Liver (tissue), 9 donors: ENCODE results near the gene PLPP4. TPM values are rescaled to one million over a fixed set of nuclear protein-coding genes. Genes with fewer than 3 reads are reported as not detected.

Experiments
- DNase-seq: peaks from one replicate; pipeline ENCODE4 v3.0.0-alpha.2; 2017; ENCODE audit warnings: low spot score
- H3K27ac ChIP-seq, 2 donors: one replicate each; pipeline ENCODE4 v1.7.0; 2013; ENCODE audit warnings: inconsistent platforms in 2 of 2, low read length in 2 of 2, control low read depth in 1 of 2, low read depth in 1 of 2, mild to moderate bottlenecking in 1 of 2
- H3K27me3 ChIP-seq, 4 donors: one replicate each; pipeline versions ENCODE4 v1.6.1 to v1.7.0; 2013; ENCODE audit warnings: low read length in 3 of 4, inconsistent platforms in 1 of 4, mild to moderate bottlenecking in 1 of 4, moderate library complexity in 1 of 4; ENCODE audit not compliant: control insufficient read depth in 4 of 4, insufficient read depth in 4 of 4
- H3K36me3 ChIP-seq, 4 donors: one replicate each; pipeline versions ENCODE4 v1.6.1 to v1.7.0; 2013; ENCODE audit warnings: low read length in 3 of 4, mild to moderate bottlenecking in 3 of 4, low read depth in 1 of 4, moderate library complexity in 1 of 4; ENCODE audit not compliant: control insufficient read depth in 4 of 4, insufficient read depth in 3 of 4
- H3K4me1 ChIP-seq, 4 donors: one replicate each; pipeline versions ENCODE4 v1.6.1 to v1.7.0; 2013; ENCODE audit warnings: low read length in 3 of 4, mild to moderate bottlenecking in 3 of 4, moderate library complexity in 1 of 4; ENCODE audit not compliant: control insufficient read depth in 4 of 4, insufficient read depth in 4 of 4
- H3K4me3 ChIP-seq, 3 donors: one replicate each; pipeline versions ENCODE4 v1.6.1 to v1.7.0; 2013; ENCODE audit warnings: low read length in 3 of 3, control low read depth in 1 of 3, low read depth in 1 of 3, mild to moderate bottlenecking in 1 of 3
- H3K9ac ChIP-seq, 2 donors: one replicate each; pipeline ENCODE4 v1.7.0; 2013; ENCODE audit warnings: low read length in 2 of 2, mild to moderate bottlenecking in 2 of 2, moderate library complexity in 2 of 2, control low read depth in 1 of 2, low read depth in 1 of 2
- H3K9me3 ChIP-seq, 4 donors: one replicate each; pipeline versions ENCODE4 v1.6.1 to v1.7.0; 2013; ENCODE audit warnings: low read length in 3 of 4; ENCODE audit not compliant: control insufficient read depth in 4 of 4
- CTCF ChIP-seq: fragments of 150-350 bp; IDR thresholded peaks from 2 replicates; pipeline ENCODE4 v1.5.1; 2017; ENCODE audit warnings: improper control_type of control experiment, low read depth, low read length; ENCODE audit not compliant: missing input control
- EGR1 ChIP-seq, 2 donors: IDR thresholded peaks; 2 replicates each; pipeline ENCODE4 v1.6.1; 2016 to 2018; ENCODE audit warnings: antibody characterized with exemption in 2 of 2, low read depth in 2 of 2
- FOXA1 ChIP-seq: IDR thresholded peaks from 2 replicates; pipeline ENCODE4 v1.6.1; 2016; ENCODE audit warnings: antibody characterized with exemption
- FOXA2 ChIP-seq: IDR thresholded peaks from 2 replicates; pipeline ENCODE4 v1.6.1; 2016; ENCODE audit warnings: antibody characterized with exemption
- GABPA ChIP-seq, 2 donors: IDR thresholded peaks in 1 of 2; conservative IDR thresholded peaks in 1 of 2; 2 replicates each; pipeline ENCODE4 v1.6.1; 2016; ENCODE audit warnings: antibody characterized with exemption in 2 of 2, mild to moderate bottlenecking in 1 of 2, moderate library complexity in 1 of 2
- HNF4A ChIP-seq, 2 donors: conservative IDR thresholded peaks; 2 replicates each; pipeline ENCODE4 v1.6.1; 2016; ENCODE audit warnings: antibody characterized with exemption in 2 of 2, mild to moderate bottlenecking in 2 of 2
- HNF4G ChIP-seq: IDR thresholded peaks from 2 replicates; pipeline ENCODE4 v1.6.1; 2016; ENCODE audit warnings: antibody characterized with exemption
- MAX ChIP-seq: IDR thresholded peaks from 2 replicates; pipeline ENCODE4 v1.6.1; 2016; ENCODE audit warnings: antibody characterized with exemption
- RAD21 ChIP-seq, 2 donors: IDR thresholded peaks; 2 replicates each; pipeline ENCODE4 v1.6.1; 2016; ENCODE audit warnings: antibody characterized with exemption in 2 of 2, mild to moderate bottlenecking in 2 of 2
- REST ChIP-seq: IDR thresholded peaks from 2 replicates; pipeline ENCODE4 v1.6.1; 2016; ENCODE audit warnings: antibody characterized with exemption, mild to moderate bottlenecking
- RXRA ChIP-seq, 2 donors: IDR thresholded peaks; 2 replicates each; pipeline ENCODE4 v1.6.1; 2017 to 2018; ENCODE audit warnings: antibody characterized with exemption in 2 of 2, mild to moderate bottlenecking in 1 of 2
- SP1 ChIP-seq: IDR thresholded peaks from 2 replicates; pipeline ENCODE4 v1.6.1; 2018; ENCODE audit warnings: antibody characterized with exemption, mild to moderate bottlenecking
- TAF1 ChIP-seq: conservative IDR thresholded peaks from 2 replicates; pipeline ENCODE4 v1.6.1; 2016; ENCODE audit warnings: antibody characterized with exemption, mild to moderate bottlenecking
- YY1 ChIP-seq: IDR thresholded peaks from 2 replicates; pipeline ENCODE4 v1.6.1; 2016; ENCODE audit warnings: antibody characterized with exemption, mild to moderate bottlenecking
- ZBTB33 ChIP-seq: IDR thresholded peaks from 2 replicates; pipeline ENCODE4 v1.6.1; 2016; ENCODE audit warnings: antibody characterized with exemption
- WGBS: extraction: QIAGEN DNeasy Blood & Tissue Kit; methylation state at CpG from one replicate; pipeline ENCODE4 v1.1.7; 2013; 5-methylcytosine and 5-hydroxymethylcytosine counted together
- polyA plus RNA-seq, 2 donors: library from polyadenylated mRNA; stranded (reverse) in 1 of 2; unstranded in 1 of 2; fragments of 200-250 nt in 1 of 2; fragments of >200 nt in 1 of 2; fragmentation: Nextera tagmentation in 1 of 2; extraction: Ambion mirVana in 1 of 2; gene quantifications; one replicate each; pipeline versions ENCODE4 v1.2.1 to v1.2.3, GENCODE V29; 2013 to 2015
- total RNA-seq, 2 donors: library from RNA; depleted of rRNA; stranded (reverse); fragments of >200 nt; gene quantifications; one replicate each; pipeline ENCODE4 v1.2.3, GENCODE V29; 2014
- donor health status: healthy.
- donor health status: healthy.
- donor health status: healthy.
- donor health status: healthy.
- donor health status: healthy.

PLPP4 gene
- total and polyA plus RNA-seq, 4 donors = 0.14 to 2.8 (median 0.93) TPM

GRCh38 chr10:120580918-120581895 is 124.2 kb downstream of the PLPP4 start:
- 64% methylated on average over 16 of the region's 16 CpGs for WGBS
- Histone ChIP-seq H3K27me3 (peaks cover 0 to 3% (median 0%) of the 10 kb centered on the region in 4 donors), H3K4me1 (no peaks in the 10 kb centered on the region), H3K9ac (no peak overlapping the region), H3K4me3 (no peak overlapping the region), H3K36me3 (no peaks in the 10 kb centered on the region), H3K9me3 (no peaks in the 10 kb centered on the region), H3K27ac (no peak overlapping the region)
- peak; percentile 13 for DNase-seq
- TF ChIP-seq HNF4A (conservative IDR thresholded peaks at IDR 0.05) (no peak), TAF1 (no peak), REST (no peak), FOXA1 (no peak), EGR1 (IDR thresholded peaks at IDR 0.05; ENCODE audit: low read depth in 2 of 2) (no peak), GABPA (IDR thresholded peaks at IDR 0.05 in 1 of 2, conservative IDR thresholded peaks at IDR 0.05 in 1 of 2) (no peak)

GRCh38 chr10:120582753-120583152 is 125.7 kb downstream of the PLPP4 start:
- Histone ChIP-seq H3K4me3 (no peak overlapping the region), H3K27ac (no peak overlapping the region), H3K9me3 (no peaks in the 10 kb centered on the region), H3K36me3 (no peaks in the 10 kb centered on the region), H3K9ac (no peak overlapping the region), H3K4me1 (no peaks in the 10 kb centered on the region), H3K27me3 (peaks cover 0 to 3% (median 0%) of the 10 kb centered on the region in 4 donors)
- DNase-seq = no peak
- TF ChIP-seq MAX = no peak
- no peak for TF ChIP-seq EGR1 (IDR thresholded peaks at IDR 0.05; ENCODE audit: low read depth in 2 of 2)
- no peak for TF ChIP-seq CTCF
- no peak for TF ChIP-seq YY1
- TF ChIP-seq HNF4G = no peak
- TF ChIP-seq TAF1 = no peak
- TF ChIP-seq FOXA2 = no peak
- TF ChIP-seq ZBTB33 = no peak
- TF ChIP-seq RXRA (IDR thresholded peaks at IDR 0.05) = no peak
- no peak for TF ChIP-seq HNF4A (conservative IDR thresholded peaks at IDR 0.05)
- no peak for TF ChIP-seq RAD21 (IDR thresholded peaks at IDR 0.05)
- no peak for TF ChIP-seq SP1
- TF ChIP-seq FOXA1 = no peak
- WGBS = 69% methylated on average over 2 of the region's 2 CpGs
